Spleen (tissue), 7 donors: ENCODE results near the gene LAMTOR2.

ENCODE experiments used
- POLR2A ChIP-seq, 3 donors: fragments of 450-650 bp; IDR thresholded peaks; one replicate each; pipeline ENCODE4 v1.5.1; 2017; ENCODE audit warnings: antibody characterized with exemption in 3 of 3, mild to moderate bottlenecking in 1 of 3
- POLR2AphosphoS5 ChIP-seq, 3 donors: sonication (generic); formaldehyde crosslinking; IDR thresholded peaks; one replicate each; pipeline ENCODE4 v1.5.1; 2017; ENCODE audit warnings: antibody characterized with exemption in 3 of 3
- TF ChIP-seq, protein P1 (sequence below), 11 experiments: fragments of 200-600 bp in 7 of 11; fragments of 450-650 bp in 4 of 11; sonication (generic) in 4 of 11; IDR thresholded peaks in 8 of 11; conservative IDR thresholded peaks in 3 of 11; 1 replicate in 7 of 11; 2 replicates in 4 of 11; pipeline versions ENCODE4 v1.4.0 to v1.8.0; 2016 to 2021; ENCODE audit warnings: antibody characterized with exemption in 11 of 11, inconsistent platforms in 4 of 11, mild to moderate bottlenecking in 1 of 11
- donor health status: DM: no; HTN: no; CAD: no; lungs with moderate emphysema.
- donor health status: DM: no; HTN: no; CAD: no.
- donor health status: DM: no; HTN: no; CAD: no.

DNA sequence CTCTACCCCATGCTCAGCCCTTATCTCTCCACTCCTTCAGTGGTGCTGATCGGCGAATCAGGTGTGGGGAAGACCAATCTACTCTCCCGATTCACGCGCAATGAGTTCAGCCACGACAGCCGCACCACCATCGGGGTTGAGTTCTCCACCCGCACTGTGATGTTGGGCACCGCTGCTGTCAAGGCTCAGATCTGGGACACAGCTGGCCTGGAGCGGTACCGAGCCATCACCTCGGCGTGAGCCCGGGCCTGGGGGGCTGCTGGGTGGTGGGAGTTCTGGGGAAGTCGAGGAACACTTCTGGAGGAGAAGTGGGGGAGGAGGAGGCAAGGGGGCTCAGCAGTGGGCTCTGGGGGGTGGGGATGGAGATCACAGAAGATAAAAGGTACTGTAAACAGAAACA lies 11.3 kb downstream of the LAMTOR2 start:
- TF ChIP-seq, protein P1, sequence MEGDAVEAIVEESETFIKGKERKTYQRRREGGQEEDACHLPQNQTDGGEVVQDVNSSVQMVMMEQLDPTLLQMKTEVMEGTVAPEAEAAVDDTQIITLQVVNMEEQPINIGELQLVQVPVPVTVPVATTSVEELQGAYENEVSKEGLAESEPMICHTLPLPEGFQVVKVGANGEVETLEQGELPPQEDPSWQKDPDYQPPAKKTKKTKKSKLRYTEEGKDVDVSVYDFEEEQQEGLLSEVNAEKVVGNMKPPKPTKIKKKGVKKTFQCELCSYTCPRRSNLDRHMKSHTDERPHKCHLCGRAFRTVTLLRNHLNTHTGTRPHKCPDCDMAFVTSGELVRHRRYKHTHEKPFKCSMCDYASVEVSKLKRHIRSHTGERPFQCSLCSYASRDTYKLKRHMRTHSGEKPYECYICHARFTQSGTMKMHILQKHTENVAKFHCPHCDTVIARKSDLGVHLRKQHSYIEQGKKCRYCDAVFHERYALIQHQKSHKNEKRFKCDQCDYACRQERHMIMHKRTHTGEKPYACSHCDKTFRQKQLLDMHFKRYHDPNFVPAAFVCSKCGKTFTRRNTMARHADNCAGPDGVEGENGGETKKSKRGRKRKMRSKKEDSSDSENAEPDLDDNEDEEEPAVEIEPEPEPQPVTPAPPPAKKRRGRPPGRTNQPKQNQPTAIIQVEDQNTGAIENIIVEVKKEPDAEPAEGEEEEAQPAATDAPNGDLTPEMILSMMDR (IDR thresholded peaks at IDR 0.05 in 8 of 11, conservative IDR thresholded peaks at IDR 0.05 in 3 of 11) = no peak
- TF ChIP-seq POLR2A (IDR thresholded peaks at IDR 0.05) = no peak
- TF ChIP-seq POLR2AphosphoS5 (IDR thresholded peaks at IDR 0.05) = no peak
